Type B pancreatic cell (in vitro differentiated cells): Measurements from ENCODE around the gene SLC31A1. TPM values are rescaled to one million over a fixed set of nuclear protein-coding genes. Genes with fewer than 3 reads are reported as not detected.

Source experiments
- DNase-seq: peaks from one replicate; pipeline ENCODE4 v3.0.0; 2021; ENCODE audit warnings: mixed read lengths; ENCODE audit not compliant: unreplicated experiment; ENCODE audit errors: extremely low spot score
- H3K27ac Mint-ChIP-seq: 2 replicates; pipeline ENCODE4 v1.8.0; 2021; ENCODE audit warnings: mild to moderate bottlenecking, mixed read lengths
- H3K27me3 Mint-ChIP-seq: 2 replicates; pipeline ENCODE4 v1.8.0; 2021; ENCODE audit warnings: mixed read lengths
- H3K36me3 Mint-ChIP-seq: 2 replicates; pipeline ENCODE4 v1.8.0; 2021; ENCODE audit warnings: mixed read lengths
- H3K4me1 Mint-ChIP-seq: one replicate; pipeline ENCODE4 v1.8.0; 2021; ENCODE audit warnings: mixed read lengths; ENCODE audit not compliant: unreplicated experiment
- H3K4me3 Mint-ChIP-seq: 2 replicates; pipeline ENCODE4 v1.8.0; 2021; ENCODE audit warnings: mild to moderate bottlenecking, mixed read lengths
- H3K9me3 Mint-ChIP-seq: 2 replicates; pipeline ENCODE4 v1.8.0; 2021; ENCODE audit warnings: mixed read lengths
- total RNA-seq: library from RNA; stranded (reverse); gene quantifications from 2 replicates; pipeline ENCODE4 v1.2.1, GENCODE V29; 2021; ENCODE audit warnings: low replicate concordance
- TF ChIP-seq, protein P1 (sequence below): fragments of 200-600 bp; sonication (generic); conservative IDR thresholded peaks from 2 replicates; pipeline ENCODE4 v1.5.0; 2021; ENCODE audit warnings: antibody characterized with exemption, mild to moderate bottlenecking

The SLC31A1 gene
- total RNA-seq, 1 donor from 2014 or later: 31.7 TPM

DNA sequence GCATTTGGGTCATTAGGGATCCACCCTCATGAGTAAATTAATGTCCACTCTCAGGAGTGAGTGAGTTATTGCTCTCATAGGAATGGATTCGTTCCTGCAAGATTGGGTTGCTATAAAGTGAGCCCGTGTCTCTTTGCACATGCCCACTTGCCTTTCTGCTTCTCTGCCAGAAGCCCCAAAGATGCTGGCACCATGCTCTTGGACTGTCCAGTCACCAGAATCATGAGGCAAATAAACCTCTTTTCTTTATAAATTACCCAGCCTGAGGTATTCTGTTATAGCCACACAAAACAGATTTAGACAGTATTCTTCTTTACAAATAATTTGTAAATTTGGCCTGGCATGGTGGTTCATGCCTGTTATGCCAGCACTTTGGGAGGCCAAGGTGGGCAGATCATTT is 29.5 kb downstream of the SLC31A1 start:
- H3K27me3 Mint-ChIP-seq: no peaks in the 10 kb centered on the region
- DNase-seq: no peak
- H3K4me3 Mint-ChIP-seq: no peak overlapping the region
- no peak overlapping the region for H3K27ac Mint-ChIP-seq
- peaks cover 19% of the 10 kb centered on the region for H3K36me3 Mint-ChIP-seq
- H3K4me1 Mint-ChIP-seq: no peaks in the 10 kb centered on the region
- TF ChIP-seq, protein P1, sequence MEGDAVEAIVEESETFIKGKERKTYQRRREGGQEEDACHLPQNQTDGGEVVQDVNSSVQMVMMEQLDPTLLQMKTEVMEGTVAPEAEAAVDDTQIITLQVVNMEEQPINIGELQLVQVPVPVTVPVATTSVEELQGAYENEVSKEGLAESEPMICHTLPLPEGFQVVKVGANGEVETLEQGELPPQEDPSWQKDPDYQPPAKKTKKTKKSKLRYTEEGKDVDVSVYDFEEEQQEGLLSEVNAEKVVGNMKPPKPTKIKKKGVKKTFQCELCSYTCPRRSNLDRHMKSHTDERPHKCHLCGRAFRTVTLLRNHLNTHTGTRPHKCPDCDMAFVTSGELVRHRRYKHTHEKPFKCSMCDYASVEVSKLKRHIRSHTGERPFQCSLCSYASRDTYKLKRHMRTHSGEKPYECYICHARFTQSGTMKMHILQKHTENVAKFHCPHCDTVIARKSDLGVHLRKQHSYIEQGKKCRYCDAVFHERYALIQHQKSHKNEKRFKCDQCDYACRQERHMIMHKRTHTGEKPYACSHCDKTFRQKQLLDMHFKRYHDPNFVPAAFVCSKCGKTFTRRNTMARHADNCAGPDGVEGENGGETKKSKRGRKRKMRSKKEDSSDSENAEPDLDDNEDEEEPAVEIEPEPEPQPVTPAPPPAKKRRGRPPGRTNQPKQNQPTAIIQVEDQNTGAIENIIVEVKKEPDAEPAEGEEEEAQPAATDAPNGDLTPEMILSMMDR: no peak
- H3K9me3 Mint-ChIP-seq: peaks cover 3% of the 10 kb centered on the region

DNA sequence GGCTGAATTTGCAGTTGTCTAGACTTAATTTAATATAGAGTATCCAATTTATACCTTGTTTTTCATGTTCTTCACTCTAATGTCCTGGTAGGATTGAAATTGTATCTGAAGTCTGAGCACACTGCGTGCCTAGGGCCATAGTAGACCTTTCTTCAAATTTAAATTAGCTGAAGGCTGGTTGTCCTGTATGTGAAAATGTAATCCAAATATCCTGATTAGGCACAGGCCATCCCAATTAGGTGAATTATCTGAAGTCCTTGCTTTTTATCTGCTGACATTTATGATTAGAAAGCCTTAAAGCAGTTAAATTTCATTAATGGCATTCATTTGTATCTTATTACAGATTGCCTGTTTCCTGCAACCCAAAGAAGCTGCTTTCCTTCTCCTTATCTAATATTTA is 33.6 kb downstream of the SLC31A1 start:
- Mint-ChIP-seq H3K27me3 (no peaks in the 10 kb centered on the region), H3K4me1 (no peaks in the 10 kb centered on the region), H3K27ac (no peak overlapping the region), H3K9me3 (no peaks in the 10 kb centered on the region), H3K4me3 (no peak overlapping the region), H3K36me3 (peaks cover 17% of the 10 kb centered on the region)
- DNase-seq: no peak
- TF ChIP-seq, protein P1: no peak

DNA sequence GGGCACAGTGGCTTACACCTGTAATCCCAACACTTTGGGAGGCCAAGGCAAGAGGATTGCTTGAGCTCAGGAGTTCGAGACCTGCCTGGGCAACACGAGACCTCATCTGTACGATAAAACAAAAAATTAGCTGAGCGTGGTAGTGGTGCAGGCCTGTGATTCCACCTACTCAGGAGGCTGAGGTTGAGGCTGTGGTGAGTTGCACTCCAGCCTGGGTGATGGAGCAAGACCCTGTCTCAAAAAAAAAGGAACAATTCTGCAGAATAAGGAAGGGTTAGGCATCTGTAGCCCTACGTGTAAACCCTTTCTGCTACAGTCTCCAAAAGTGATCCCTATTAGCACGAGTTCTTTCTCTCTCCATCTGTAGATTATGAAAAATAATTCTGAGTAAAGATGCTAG is 34.1 kb downstream of the SLC31A1 start:
- TF ChIP-seq, protein P1: no peak
- no peaks in the 10 kb centered on the region for H3K9me3 Mint-ChIP-seq

DNA sequence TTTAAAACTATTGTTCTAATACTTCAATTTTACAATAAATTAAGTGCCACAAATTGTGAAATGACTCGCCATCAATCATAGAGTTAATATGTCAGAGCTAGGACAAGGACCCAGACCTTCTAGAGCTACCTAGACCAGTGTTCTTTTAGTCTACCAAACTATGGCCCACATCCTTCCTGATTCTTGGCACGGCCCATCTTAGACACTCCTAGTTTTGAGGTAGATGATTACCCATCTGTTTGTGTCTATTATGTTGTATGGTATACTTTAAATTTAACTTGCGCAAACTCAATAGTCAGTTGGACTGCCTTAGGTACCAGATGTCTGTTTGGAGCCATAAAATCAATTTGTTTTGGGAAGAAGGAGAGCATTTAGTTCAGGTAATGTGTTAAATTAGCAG is 36.5 kb downstream of the SLC31A1 start:
- TF ChIP-seq, protein P1: no peak
- DNase-seq: no peak
- Mint-ChIP-seq H3K9me3 (no peaks in the 10 kb centered on the region), H3K4me1 (no peaks in the 10 kb centered on the region), H3K4me3 (no peak overlapping the region), H3K27me3 (no peaks in the 10 kb centered on the region), H3K36me3 (peaks cover 21% of the 10 kb centered on the region), H3K27ac (no peak overlapping the region)

More for the DNA sequence above, 34.1 kb downstream of the SLC31A1 start:
- DNase-seq: no peak
- no peaks in the 10 kb centered on the region for H3K4me1 Mint-ChIP-seq
- no peak overlapping the region for H3K27ac Mint-ChIP-seq
- peaks cover 21% of the 10 kb centered on the region for H3K36me3 Mint-ChIP-seq
- H3K4me3 Mint-ChIP-seq: no peak overlapping the region
- no peaks in the 10 kb centered on the region for H3K27me3 Mint-ChIP-seq

DNA sequence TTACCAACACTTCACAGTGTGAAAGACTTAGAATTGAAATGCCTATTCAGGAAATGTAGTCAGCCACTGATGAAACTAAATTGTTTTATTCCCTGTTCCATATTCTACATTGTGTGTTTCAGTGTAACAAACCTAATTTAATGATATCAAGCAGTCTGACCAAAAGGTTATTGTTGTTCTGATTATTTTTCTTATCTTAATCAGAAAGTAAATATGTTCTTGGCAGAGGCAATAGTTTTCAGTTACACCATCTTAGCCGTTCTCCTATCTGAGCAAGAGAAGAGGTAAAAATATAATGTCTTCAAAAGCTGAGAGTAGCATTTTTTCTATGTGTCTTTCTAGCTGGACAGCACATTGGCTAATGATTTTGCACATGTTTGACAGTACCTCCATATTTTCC is 36.9 kb downstream of the SLC31A1 start:
- Mint-ChIP-seq H3K4me1 (no peaks in the 10 kb centered on the region), H3K36me3 (peaks cover 21% of the 10 kb centered on the region), H3K27ac (no peak overlapping the region), H3K27me3 (no peaks in the 10 kb centered on the region), H3K9me3 (no peaks in the 10 kb centered on the region), H3K4me3 (no peak overlapping the region)
- TF ChIP-seq, protein P1: no peak
- DNase-seq: no peak
